GM19238 (cell line): ENCODE data around the gene TLL1.

Source experiments
- DNase-seq: peaks from one replicate; pipeline ENCODE4 v3.0.0; 2011; ENCODE audit warnings: low spot score; ENCODE audit not compliant: insufficient read length

The TLL1 gene

DNA sequence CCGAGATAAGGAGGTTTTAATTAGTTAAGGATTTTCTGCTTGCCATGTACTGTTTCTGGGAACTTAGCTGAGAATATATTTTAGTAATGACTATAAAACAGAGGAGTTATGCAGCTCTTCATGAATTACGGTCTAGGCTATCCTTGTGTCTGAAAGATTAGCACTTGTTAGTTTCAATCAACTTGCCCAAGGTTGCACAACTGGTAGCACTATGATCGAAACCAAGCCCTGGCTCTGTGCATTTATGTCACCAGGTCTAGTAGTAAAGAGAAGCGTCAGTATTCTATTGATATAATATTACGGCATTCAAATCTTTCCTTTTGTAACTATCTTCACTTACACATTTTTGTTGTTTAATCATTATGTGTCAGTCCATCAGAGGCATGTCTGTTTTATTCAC lies 176.0 kb downstream of the TLL1 start:
- DNase-seq, result no peak

GRCh38 chr4:166064721-166065120 lies 191.7 kb downstream of the TLL1 start:
- no peak for DNase-seq

DNA sequence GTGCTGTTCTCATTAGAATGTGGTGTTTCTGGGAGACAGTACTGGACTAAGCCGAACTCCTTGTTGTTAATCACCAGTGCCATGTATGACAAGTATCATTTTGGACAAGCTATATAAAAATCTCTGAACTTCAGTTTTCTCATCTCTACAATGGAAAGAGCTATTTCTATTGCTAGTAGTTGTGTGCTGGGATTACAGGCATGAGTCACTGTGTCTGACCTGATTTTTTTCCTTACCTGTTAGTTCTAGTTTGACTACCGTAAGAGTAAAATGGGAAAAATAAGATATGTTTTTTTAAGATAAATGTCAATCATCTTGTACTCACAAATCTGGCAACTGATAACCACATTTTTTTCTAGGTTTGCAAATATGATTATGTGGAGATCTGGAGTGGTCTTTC lies 192.3 kb downstream of the TLL1 start:
- DNase-seq, result no peak

- DNase-seq, result no peak
These were observed 193.9 kb downstream of the TLL1 start for GRCh38 chr4:166066936-166067335.

GRCh38 chr4:166067915-166068314 lies 194.9 kb downstream of the TLL1 start:
- DNase-seq, result no peak

- DNase-seq, result no peak
These were observed 200.7 kb downstream of the TLL1 start for GRCh38 chr4:166073783-166074182.

- DNase-seq, result no peak
These were observed 202.6 kb downstream of the TLL1 start for GRCh38 chr4:166075599-166075998.

DNA sequence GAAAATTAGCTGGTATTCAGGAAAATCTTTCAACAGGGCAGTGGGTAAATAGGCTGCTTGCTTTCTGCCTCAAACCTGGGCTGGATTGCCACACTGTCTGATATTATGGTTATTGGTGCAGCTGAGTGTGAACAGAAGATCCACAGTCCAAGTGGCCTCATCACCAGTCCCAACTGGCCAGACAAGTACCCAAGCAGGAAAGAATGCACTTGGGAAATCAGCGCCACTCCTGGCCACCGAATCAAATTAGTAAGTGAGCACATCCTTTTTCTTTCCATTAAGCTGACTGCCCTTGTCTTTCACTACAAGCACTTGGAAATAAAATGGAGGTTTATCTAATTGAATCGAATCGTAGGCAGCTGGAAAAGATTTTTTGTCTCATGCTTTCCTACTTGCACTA lies 204.7 kb downstream of the TLL1 start:
- DNase-seq, result no peak

DNA sequence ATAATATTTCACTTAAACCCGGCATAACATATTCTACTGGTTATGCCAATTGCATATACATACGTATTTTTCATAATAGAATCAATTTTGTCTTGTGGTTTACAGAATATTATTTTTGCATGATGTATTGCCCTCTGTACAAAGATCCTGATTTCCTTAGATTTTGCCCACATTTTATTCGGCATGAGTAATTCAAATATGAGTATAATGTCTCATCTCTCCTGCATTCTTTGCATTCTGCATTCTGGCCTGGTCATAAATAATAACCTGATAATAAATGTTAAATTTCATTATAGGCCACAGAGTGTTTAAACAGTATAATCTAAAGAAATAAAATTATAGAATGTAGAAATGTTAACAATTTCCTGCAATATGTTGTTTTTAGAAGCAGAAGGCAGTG lies 205.3 kb downstream of the TLL1 start:
- DNase-seq, result no peak

- no peak for DNase-seq
These were observed 205.9 kb downstream of the TLL1 start for GRCh38 chr4:166078955-166079354.

- no peak for DNase-seq
These were observed 214.5 kb downstream of the TLL1 start for GRCh38 chr4:166087569-166087968.

GRCh38 chr4:166088576-166088975 lies 215.5 kb downstream of the TLL1 start:
- no peak for DNase-seq

GRCh38 chr4:166091146-166091545 lies 218.1 kb downstream of the TLL1 start:
- DNase-seq, result no peak

DNA sequence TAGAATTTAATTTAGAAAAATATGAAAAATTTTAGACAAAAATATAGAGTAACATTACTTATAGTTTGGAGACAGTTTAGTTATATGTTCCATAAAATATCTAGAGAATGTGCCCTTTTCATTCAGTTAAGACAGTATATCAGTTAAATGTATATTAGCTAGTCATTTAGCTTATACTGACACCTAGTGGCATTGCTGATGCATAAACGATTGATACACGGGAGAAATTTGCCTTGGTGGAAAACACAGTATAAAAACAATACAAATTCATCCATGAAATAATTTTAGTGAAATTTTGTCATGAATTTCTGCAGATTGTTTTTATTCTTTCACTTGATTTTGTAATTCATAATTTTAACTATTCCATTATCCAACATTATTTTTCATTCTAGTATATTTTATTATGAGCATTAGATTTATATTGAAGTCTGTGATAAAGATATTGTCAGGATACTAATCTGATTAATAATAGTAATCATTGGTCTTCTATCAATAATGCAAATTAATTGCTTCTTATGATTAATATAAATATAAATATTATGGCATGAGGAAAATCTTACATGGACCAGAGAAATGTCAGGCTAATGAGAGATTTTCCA lies 219.0 kb downstream of the TLL1 start:
- no peak for DNase-seq

DNA sequence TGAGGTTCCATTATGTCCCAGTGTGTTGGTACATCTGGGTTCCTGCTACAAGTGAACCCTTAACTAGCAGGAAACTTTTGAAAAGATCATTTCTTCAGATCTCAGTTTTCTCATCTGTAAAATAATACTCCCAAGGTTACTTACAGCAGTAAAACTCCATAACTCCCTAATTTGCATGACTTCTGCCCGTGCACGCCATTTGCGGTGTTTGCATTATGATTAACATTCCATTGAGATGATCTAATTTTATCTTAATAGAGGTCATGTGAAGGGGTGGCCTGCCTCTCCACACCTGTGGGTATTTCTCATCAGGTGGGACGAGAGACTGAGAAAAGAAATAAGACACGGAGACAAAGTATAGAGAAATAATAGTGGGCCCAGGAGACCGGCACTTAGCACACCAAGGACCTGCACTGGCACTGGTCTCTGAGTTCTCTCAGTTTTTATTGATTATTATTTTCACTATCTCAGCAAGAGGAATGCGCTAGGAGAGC lies 219.8 kb downstream of the TLL1 start:
- no peak for DNase-seq

DNA sequence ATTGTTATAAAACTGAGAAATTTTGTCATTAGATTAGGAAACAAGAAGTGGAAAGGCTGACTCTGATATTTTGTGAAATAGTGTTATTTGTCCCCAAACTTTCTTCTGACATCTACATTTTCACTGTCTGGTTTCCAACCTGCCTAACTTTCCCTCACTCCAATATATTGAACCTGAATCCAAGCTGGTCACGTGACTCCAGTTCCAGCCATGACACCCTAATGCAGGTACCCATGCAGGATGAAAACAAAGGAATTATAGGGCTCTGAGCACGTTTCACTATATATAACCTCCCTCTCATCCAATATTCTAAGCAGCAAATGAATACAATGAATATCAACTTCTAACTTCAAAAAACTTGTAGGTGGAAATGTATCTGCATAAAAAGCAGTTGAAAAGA lies 231.6 kb downstream of the TLL1 start:
- no peak for DNase-seq

DNA sequence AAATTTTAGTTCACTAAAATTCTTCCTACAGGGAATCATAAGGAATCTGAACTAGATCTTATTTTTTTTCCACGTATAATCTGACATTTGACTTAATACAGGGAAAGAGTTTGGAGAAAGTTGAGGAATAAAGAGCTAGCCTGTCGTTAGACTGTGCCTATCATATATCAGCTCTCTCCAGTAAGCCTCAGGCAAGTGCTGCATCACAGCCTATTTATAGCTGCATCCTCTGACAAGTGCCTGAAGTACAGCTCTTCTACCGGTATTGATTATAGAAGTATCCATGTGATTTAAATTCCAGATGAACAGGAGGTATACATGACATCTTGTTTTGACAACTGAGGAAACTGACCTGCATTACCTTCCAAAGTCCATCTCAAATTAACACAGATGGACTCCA lies 248.9 kb downstream of the TLL1 start:
- DNase-seq, result no peak

DNA sequence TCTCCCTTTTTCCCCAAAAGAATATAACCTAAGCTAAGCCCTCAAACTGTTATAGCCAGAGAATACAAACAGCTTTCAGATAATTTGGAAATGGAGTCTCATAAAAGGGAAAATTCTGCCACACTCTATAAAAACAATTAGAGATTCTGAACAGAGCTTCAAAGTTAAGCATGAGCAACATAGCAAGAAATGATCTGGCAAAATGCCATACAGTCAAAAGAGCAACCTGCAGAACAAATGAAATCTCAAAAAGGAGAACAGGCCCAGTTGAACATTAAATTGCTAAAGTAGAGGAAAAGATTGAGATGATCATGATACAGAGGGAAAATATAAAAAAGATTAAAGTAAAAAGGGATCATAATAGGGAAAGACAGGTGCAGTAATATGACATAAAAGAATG lies 250.5 kb downstream of the TLL1 start:
- no peak for DNase-seq

DNA sequence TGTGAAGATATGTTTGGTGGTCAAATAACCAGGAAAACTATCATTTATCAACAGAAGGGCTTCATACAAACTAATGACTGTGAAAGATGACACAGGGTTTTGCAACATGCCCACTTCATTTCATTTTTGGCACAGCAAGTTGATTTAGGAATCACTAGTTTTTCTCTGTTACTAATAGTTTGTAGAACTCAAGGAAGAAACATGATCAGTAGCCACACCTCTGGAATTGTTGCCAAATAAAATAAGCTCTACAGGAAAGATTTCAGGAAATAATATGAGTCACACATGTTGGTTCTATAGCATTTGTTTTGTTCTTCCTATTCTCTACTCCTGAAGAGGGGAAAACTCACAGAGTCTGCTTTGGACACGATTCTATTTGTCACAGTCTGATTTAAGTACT lies 255.4 kb downstream of the TLL1 start:
- DNase-seq, result no peak

DNA sequence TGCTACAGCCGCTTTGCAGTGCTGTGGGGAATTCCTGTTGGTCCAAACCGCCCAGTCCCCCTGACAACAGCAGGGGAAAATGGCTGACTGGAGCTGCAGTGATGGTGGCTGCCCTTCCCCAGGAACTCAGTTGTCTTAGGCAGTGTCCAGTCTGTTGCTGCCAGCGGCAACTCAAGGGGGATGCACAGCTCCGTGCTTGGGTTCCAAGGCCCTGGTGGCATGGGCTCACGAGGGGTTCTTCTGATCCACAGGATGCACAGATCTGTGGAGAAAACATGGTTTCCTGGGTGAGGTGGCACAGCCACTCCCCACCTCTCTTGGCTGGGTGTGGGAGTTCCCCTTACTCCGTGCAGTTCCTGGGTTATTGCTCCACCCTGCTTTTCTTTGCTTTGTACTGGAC lies 261.2 kb downstream of the TLL1 start:
- no peak for DNase-seq

DNA sequence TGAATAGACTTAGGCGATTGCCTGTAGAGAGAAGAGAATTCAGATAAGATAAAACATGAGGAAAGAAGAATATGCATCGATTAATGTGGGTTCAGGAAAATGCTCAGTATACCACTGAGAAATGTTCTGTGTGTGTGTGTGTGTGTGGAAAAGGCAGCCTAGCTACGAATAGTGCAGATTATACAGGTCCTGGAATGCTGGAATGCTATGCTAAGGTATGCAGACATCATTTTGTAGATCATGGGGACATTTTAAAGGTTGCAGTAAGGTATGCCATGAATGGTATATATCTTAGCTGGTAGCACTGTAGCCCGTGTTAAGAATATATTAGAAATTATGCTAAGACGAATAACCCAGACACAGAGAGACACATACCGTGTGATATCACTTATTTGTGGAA lies 267.9 kb downstream of the TLL1 start:
- DNase-seq, result no peak

DNA sequence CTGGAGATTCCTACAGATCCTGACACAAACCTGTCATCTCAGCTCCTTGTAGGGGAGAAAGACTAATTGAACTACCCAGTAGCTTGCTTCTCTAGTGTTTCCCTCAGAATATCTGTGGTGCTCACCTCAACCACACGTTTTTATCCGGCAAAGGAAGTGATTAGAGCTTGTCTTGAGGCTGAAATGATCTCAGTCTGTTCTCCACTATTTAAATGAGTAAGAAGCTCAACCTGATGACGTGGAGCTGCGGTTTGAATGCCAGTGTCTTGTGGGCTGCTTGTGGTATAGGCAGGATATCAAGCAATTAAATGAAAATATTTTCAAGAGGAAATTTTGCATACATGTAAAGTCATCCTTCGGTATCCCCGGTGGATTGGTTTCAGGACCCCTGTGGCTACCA lies 270.2 kb downstream of the TLL1 start:
- DNase-seq, result no peak

DNA sequence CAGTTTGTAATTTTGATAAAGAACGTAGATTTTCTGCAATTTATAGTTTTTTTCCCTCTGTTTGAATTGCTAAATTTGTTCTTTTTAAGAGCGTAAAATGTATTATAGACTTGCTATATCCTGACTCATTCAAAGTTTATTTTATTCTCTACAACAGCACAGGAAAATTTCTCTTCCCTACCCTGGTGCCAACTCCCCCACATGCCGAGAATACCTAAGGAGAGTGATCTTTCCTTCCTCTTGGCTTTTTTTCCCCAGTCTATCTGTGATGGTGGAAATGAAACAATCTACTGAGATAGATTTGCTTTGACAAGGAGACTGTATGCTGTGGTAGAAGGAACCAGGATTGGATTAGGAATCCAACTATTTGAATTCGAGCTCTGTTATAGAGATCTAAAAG lies 271.6 kb downstream of the TLL1 start:
- no peak for DNase-seq
